DMS153 treated with DMSO at 0.1 percent for 48 hours (cell line): ENCODE measurements around the gene MYO6.
A peak's percentile ranks its signal among the peaks of the same experiment; 100 is the strongest.
"Not testable (repeated sequence)": the region's sequence is repeated elsewhere in the genome, so short reads cannot be mapped to it uniquely, and the experiment has no call there.

Experiments
- DNase-seq: peaks from one replicate; lab custom pipeline; 2025; ENCODE audit not compliant: unreplicated experiment; lab: John Stamatoyannopoulos, UW

MYO6 gene

DNA sequence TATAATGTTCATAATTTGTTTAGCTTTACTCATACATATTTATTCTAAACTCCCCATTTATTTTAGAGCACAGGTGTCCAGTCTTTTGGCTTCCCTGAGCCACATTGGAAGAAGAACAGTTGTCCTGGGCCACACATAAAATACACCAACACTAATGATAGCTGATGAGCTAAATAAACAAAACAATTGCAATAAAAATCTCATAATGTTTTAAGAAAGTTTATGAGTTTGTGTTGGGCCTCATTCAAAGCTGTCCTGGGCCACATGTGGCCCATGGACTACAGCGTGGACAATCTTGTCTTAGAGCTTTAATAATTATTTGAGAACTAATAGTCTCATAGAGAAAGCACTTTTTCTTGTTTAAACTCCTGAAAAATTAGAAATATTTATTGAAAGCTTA, 131.3 kb downstream of the MYO6 start:
- DNase-seq: no peak

- DNase-seq: no peak
Observed at GRCh38 chr6:75882734-75883133, 133.7 kb downstream of the MYO6 start.

GRCh38 chr6:75884822-75885221, 135.8 kb downstream of the MYO6 start:
- no peak for DNase-seq

GRCh38 chr6:75892384-75892783, 143.3 kb downstream of the MYO6 start:
- DNase-seq: no peak

- DNase-seq: peak; percentile 64
Observed at GRCh38 chr6:75893058-75893775, 144.2 kb downstream of the MYO6 start.

DNA sequence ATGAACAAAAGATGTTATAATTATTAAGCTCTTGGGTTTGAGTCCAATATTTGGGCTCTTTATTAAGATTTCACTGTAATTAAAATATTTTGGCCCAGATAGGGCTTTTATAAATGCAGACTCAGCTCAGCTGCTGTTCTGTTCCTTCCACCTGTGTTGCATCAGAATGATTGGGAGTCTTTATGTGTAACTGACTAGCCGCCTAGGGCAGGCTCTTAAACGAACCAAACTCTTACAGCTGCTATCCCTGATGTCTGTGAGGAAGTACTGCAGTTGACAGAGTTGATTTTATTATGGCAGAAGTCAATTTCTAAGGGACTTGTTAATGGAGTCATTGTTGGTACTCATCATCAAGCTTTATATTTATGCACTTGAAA, 144.7 kb downstream of the MYO6 start:
- no peak for DNase-seq

DNA sequence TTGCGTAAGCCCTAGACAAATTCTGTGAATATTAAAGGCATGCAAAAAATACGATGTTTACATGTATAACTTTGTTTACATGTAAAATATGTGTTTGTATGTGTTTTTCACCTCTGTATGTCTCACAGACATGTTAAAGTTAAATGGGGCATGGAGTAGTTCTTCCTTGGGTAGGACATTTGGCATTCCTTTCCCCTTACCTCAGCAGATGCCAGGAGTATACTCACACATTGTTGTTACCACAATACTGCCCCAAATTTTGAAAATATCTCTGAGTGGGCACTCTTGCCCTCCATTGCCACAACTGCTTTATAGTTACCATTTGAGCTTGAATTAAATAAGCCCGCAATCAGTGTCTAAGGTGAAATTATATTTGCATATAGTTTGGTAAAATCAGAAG, 147.5 kb downstream of the MYO6 start:
- no peak for DNase-seq

- DNase-seq: not testable (repeated sequence)
Observed at GRCh38 chr6:75900216-75900615, 151.2 kb downstream of the MYO6 start.

GRCh38 chr6:75905129-75905528, 156.1 kb downstream of the MYO6 start:
- not testable (repeated sequence) for DNase-seq

DNA sequence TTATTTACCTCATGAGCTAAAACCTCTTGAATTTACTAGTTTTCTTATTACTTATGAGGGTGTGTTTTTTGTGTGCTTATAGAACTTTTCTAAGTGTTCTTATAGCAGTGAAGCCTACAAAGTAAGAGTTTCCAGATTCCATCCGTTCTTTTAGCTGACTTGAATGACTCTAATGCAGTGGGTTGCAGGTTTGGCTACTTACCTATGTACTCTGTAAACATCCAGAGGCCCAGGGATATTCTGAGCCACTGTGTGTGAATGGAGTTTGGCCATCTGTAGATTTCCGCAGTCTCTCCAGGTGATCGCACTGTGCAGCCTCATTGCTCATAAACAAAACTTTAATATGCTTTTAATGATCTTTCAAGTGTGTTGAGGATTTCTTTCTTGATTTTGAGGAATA, 157.8 kb downstream of the MYO6 start:
- DNase-seq: no peak

DNA sequence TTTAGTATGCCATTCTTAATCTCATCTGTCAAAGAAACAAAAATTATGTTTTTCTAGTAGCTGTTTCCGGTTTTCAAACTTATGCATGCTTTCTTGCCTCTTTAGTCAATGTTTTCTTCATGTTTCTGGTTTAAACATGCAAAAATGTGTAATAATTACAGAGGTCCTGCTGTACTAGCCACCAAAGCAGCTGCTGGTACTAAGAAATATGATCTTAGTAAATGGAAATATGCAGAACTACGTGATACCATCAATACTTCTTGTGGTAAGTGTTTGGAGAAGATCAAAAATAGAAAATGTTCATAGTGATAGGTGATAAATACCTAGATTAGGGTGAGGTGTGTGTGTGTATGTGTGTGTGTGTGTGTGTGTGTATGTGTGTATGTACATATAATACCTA, 158.4 kb downstream of the MYO6 start:
- DNase-seq: no peak

GRCh38 chr6:75913040-75913439, 164.0 kb downstream of the MYO6 start:
- DNase-seq: no peak

- no peak for DNase-seq
Observed at GRCh38 chr6:75922226-75922625, 173.2 kb downstream of the MYO6 start.

- no peak for DNase-seq
Observed at GRCh38 chr6:75926293-75927168, 177.5 kb downstream of the MYO6 start.

DNA sequence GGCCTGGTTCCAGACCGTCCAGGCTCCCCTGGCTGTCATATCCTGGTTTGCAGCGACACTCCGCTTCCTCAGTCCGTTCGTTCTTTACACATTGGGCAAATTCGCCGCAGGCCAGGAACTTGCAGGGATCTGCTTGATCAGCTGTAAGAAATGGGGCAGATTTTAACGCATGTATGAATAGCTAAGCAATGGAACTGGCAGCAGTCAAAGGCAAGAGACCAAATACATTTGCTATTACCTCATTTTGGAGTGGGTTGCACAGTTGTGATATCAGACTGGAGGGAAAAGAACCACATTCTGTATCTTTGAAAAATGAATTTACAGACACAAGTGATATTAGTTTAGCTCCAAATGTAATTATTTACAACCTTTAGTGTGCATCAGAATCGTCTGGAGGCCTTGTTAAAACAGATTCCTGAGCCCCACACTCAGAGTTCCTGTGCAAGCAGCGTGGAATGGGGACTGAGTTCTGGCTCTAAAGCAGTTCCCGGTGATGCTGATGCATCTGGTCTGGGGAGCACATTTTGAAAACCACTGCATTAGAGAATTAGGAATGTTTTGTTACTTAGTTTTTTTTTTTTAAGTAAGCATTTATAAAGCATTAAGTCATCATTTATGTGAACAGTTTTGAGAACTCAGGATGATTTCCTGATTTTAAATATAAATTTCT, 182.1 kb downstream of the MYO6 start:
- no peak for DNase-seq

DNA sequence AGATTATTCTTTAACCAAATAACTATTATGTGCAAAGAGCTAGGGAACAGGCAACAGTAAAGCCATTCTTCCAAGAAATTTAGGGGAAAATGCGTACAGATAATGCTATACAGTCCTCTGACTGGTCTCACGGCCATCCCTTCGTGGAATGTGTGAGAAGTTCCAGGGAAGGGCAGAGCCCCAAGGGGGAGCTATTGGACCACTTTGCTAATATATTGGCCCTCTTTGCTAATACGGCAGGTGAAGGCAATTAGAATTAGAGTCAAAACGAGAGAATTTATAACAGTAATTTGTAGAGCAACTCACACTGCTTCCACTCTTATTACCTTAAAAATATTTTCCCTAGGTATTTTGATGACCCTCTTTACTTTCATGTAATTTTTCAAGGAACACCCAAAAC, 183.0 kb downstream of the MYO6 start:
- DNase-seq: no peak

- DNase-seq: no peak
Observed at GRCh38 chr6:75933387-75933975, 184.4 kb downstream of the MYO6 start.

DNA sequence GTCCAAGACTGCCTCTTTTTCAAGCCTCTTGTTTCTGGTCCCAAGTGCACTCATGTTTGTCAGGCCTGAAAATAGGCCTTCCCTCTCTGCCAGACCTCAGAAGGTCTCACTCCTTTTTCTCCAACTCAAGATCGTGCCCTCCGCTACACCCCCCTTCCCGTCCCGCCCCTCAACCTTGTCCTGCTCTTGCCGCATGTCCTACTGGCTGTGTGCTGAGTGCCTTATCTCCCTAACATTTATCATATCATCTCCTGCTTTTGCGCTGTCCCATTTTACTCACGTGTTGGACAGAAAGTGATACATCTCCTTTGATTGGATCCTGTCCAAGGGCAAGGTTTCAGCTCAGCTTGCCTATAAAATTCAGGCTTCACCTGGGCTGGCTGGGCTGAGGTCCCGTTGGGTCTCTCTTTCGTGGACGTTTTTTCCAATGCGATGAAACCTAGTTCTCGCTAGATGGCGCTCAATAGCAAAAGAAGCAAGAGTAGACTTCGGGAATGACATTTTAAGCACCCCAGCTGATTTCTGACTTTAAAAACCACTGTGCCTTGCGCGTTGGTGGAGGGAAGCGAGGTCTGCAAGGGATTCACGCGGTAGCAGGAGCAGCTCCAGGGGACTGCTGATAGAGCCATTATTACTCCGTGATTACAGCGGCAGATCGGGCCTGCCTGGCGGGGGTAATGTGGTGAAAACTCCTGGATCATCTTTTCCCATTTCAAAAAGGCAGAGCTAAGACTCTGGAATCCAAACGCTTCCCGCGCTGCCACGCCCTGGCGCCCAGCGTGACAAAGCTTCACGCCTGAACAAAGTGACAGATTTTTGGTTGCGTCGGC, 185.8 kb downstream of the MYO6 start:
- DNase-seq: peak; percentile 76

- no peak for DNase-seq
Observed at GRCh38 chr6:75935473-75935793, 186.4 kb downstream of the MYO6 start.

- no peak for DNase-seq
Observed at GRCh38 chr6:75936682-75937081, 187.6 kb downstream of the MYO6 start.

DNA sequence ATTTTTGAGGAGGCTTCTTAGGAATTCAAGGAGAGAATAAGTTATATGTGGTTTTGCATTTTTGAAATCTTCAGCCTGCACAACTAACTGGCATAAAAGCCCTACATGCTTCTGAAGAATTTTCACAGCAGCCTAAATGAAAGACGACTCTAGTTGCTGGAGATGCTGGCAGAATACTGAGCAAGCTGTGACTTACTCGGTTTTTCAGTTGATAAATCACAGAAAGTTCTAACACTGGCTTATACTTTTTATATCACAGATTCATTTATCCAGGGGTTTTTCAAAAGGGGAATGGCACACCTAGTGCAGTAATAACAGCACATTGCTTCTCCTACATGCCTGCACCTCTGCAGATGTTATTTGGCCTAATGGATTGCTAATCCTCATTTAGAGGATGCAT, 188.8 kb downstream of the MYO6 start:
- DNase-seq: no peak
